Brain microvascular endothelial cell (primary cell): Measurements from ENCODE around the gene C11orf86.

Experiments used
- DNase-seq: peaks from one replicate; pipeline ENCODE4 v3.0.0-alpha.2; 2020
- H3K27ac ChIP-seq: fragments of 250-450 bp; sonication (Bioruptor Pico); 2 replicates; pipeline ENCODE4 v1.5.1; 2020; ENCODE audit warnings: mild to moderate bottlenecking, moderate library complexity
- H3K27me3 ChIP-seq: fragments of 250-450 bp; sonication (Bioruptor Pico); replicated peaks from 2 replicates; pipeline ENCODE4 v1.5.1; 2020; ENCODE audit warnings: mild to moderate bottlenecking
- H3K36me3 ChIP-seq: fragments of 250-450 bp; sonication (Bioruptor Pico); replicated peaks from 2 replicates; pipeline ENCODE4 v1.5.1; 2020; ENCODE audit warnings: mild to moderate bottlenecking
- H3K4me3 ChIP-seq: 2 replicates; pipeline ENCODE4 v1.5.1; 2011; ENCODE audit warnings: low read depth, mild to moderate bottlenecking, control low read depth, low read length, moderate library complexity
- CTCF ChIP-seq: IDR thresholded peaks from 2 replicates; pipeline ENCODE4 v1.5.1; 2011; ENCODE audit warnings: low read depth, mild to moderate bottlenecking, moderate library complexity, low read length, control low read depth, inconsistent platforms; ENCODE audit errors: missing control alignments
- in situ Hi-C: cut with HindIII; loops from 2 replicates; pipeline ENCODE4 v1.10.0; 2017; ENCODE audit warnings: low sequenced_read_pairs, low pct_ligation_motif_present

C11orf86 gene

GRCh38 chr11:66970371-66970806 is 4.7 kb upstream of the C11orf86 start:
- Histone ChIP-seq H3K4me3 (no peak overlapping the region), H3K27ac (peak overlapping the region; percentile 98)
- in situ Hi-C loops, result no loop called here

GRCh38 chr11:66970807-66971442 is 4.2 kb upstream of the C11orf86 start:
- no peak for TF ChIP-seq CTCF
- H3K4me3 ChIP-seq, result no peak overlapping the region
- H3K27ac ChIP-seq, result peak overlapping the region; percentile 98
- in situ Hi-C loops, result no loop called here
- DNase-seq, result peak; percentile 99
- H3K36me3 ChIP-seq, result no peaks in the 10 kb centered on the region
- H3K27me3 ChIP-seq, result no peaks in the 10 kb centered on the region

More at GRCh38 chr11:66970371-66970806, 4.7 kb upstream of the C11orf86 start:
- peak; percentile 16 for DNase-seq
- no peak for TF ChIP-seq CTCF
- no peaks in the 10 kb centered on the region for H3K27me3 ChIP-seq
- H3K36me3 ChIP-seq, result no peaks in the 10 kb centered on the region

- Histone ChIP-seq H3K36me3 (no peaks in the 10 kb centered on the region), H3K27ac (peak overlapping the region; percentile 98), H3K27me3 (no peaks in the 10 kb centered on the region), H3K4me3 (no peak overlapping the region)
- no peak for DNase-seq
- no peak for TF ChIP-seq CTCF
- in situ Hi-C loops, result no loop called here
Observed at GRCh38 chr11:66971488-66971887, 3.6 kb upstream of the C11orf86 start.

- no peak for DNase-seq
- Histone ChIP-seq H3K27ac (no peak overlapping the region), H3K27me3 (no peaks in the 10 kb centered on the region), H3K4me3 (no peak overlapping the region), H3K36me3 (no peaks in the 10 kb centered on the region)
- in situ Hi-C loops, result no loop called here
- no peak for TF ChIP-seq CTCF
Observed at GRCh38 chr11:66973956-66974580, 1.0 kb upstream of the C11orf86 start.

GRCh38 chr11:66975405-66976027 is 412 bp downstream of the C11orf86 start:
- DNase-seq, result no peak
- in situ Hi-C loops, result no loop called here
- H3K27me3 ChIP-seq, result no peaks in the 10 kb centered on the region
- TF ChIP-seq CTCF, result no peak
- no peak overlapping the region for H3K4me3 ChIP-seq
- H3K36me3 ChIP-seq, result no peaks in the 10 kb centered on the region
- H3K27ac ChIP-seq, result no peak overlapping the region
